DND-41 (cell line): Measurements from ENCODE around the gene MORN5.

Source experiments
- ATAC-seq: fragments of 200-7000 bp; cut with Tn5 transposase; 3 replicates; pipeline ENCODE4 v1.9.1; 2021; ENCODE audit warnings: low read depth; ENCODE audit not compliant: insufficient read depth
- DNase-seq: peaks from one replicate; pipeline ENCODE4 v3.0.0-alpha.2; 2020
- H2AFZ ChIP-seq: 2 replicates; pipeline ENCODE4 v1.6.0; 2012; ENCODE audit warnings: low read depth, low read length
- H3K27ac ChIP-seq: 2 replicates; pipeline ENCODE4 v1.5.1; 2012; ENCODE audit warnings: low read length, inconsistent platforms
- H3K27me3 ChIP-seq: fragments of 200-600 bp; sonication (generic); 2 replicates; pipeline ENCODE4 v1.6.0; 2012; ENCODE audit warnings: low read length, mild to moderate bottlenecking, inconsistent platforms; ENCODE audit not compliant: insufficient read depth, poor library complexity
- H3K36me3 ChIP-seq: 2 replicates; pipeline ENCODE4 v1.5.1; 2012; ENCODE audit warnings: low read length, inconsistent platforms; ENCODE audit not compliant: insufficient read depth
- H3K4me1 ChIP-seq: 2 replicates; pipeline ENCODE4 v1.5.1; 2012; ENCODE audit warnings: mild to moderate bottlenecking, low read length; ENCODE audit not compliant: insufficient read depth
- H3K4me2 ChIP-seq: 2 replicates; pipeline ENCODE4 v1.6.0; 2012; ENCODE audit warnings: mild to moderate bottlenecking, moderate library complexity, low read length, inconsistent platforms; ENCODE audit not compliant: insufficient read depth
- H3K4me3 ChIP-seq, 2 experiments: fragments of 200-600 bp in 1 of 2; shearing (Covaris generic) in 1 of 2; 2 replicates each; pipeline ENCODE4 v1.5.1; 2012 to 2016; ENCODE audit warnings: inconsistent platforms in 2 of 2, low read length in 2 of 2, mild to moderate bottlenecking in 2 of 2, low read depth in 1 of 2, moderate library complexity in 1 of 2
- H3K79me2 ChIP-seq: 2 replicates; pipeline ENCODE4 v1.6.0; 2012; ENCODE audit warnings: low read length, inconsistent platforms; ENCODE audit not compliant: insufficient read depth
- H3K9ac ChIP-seq: 2 replicates; pipeline ENCODE4 v1.6.0; 2012; ENCODE audit warnings: low read depth, mild to moderate bottlenecking, inconsistent platforms, low read length, moderate library complexity
- H3K9me3 ChIP-seq: 2 replicates; pipeline ENCODE4 v1.5.1; 2012; ENCODE audit warnings: low read length, moderate library complexity, mild to moderate bottlenecking, inconsistent platforms; ENCODE audit not compliant: insufficient read depth, severe bottlenecking
- H4K20me1 ChIP-seq: 2 replicates; pipeline ENCODE4 v1.6.0; 2012; ENCODE audit warnings: low read length; ENCODE audit not compliant: insufficient read depth
- CTCF ChIP-seq: IDR thresholded peaks from 2 replicates; pipeline ENCODE4 v1.5.1; 2012; ENCODE audit warnings: borderline replicate concordance, low read length, moderate library complexity, mild to moderate bottlenecking; ENCODE audit not compliant: poor library complexity, severe bottlenecking; ENCODE audit errors: extremely low read depth
- EZH2 ChIP-seq: IDR thresholded peaks from 3 replicates; pipeline ENCODE4 v1.6.1; 2012; ENCODE audit warnings: borderline replicate concordance, low read depth, mild to moderate bottlenecking, moderate library complexity, low read length, inconsistent platforms; ENCODE audit not compliant: severe bottlenecking

The MORN5 gene

GRCh38 chr9:122121391-122121790 is 38.3 kb upstream of the MORN5 start:
- H3K4me1 ChIP-seq, result no peaks in the 10 kb centered on the region
- no peak overlapping the region for H3K9ac ChIP-seq
- H2AFZ ChIP-seq, result no peak overlapping the region
- no peaks in the 10 kb centered on the region for H3K27me3 ChIP-seq
- H3K4me2 ChIP-seq, result no peak overlapping the region
- no peaks in the 10 kb centered on the region for H3K9me3 ChIP-seq
- no peak overlapping the region for H3K4me3 ChIP-seq
- H3K79me2 ChIP-seq, result no peaks in the 10 kb centered on the region
- no peak overlapping the region for H3K27ac ChIP-seq
- no peaks in the 10 kb centered on the region; the same call in none of the 2 replicates for H4K20me1 ChIP-seq
- no peaks in the 10 kb centered on the region for H3K36me3 ChIP-seq
- TF ChIP-seq EZH2 (no peak), CTCF (no peak)
- DNase-seq (no peak), ATAC-seq (no peak)

- no peak for ATAC-seq
These were observed 37.8 kb upstream of the MORN5 start for GRCh38 chr9:122121931-122122330.

GRCh38 chr9:122122468-122122867 is 37.2 kb upstream of the MORN5 start:
- Histone ChIP-seq H3K4me3 (no peak overlapping the region), H3K4me1 (no peaks in the 10 kb centered on the region), H3K9me3 (no peaks in the 10 kb centered on the region), H3K27ac (no peak overlapping the region), H3K9ac (no peak overlapping the region), H3K4me2 (no peak overlapping the region), H4K20me1 (no peaks in the 10 kb centered on the region; the same call in none of the 2 replicates), H3K36me3 (no peaks in the 10 kb centered on the region), H3K27me3 (no peaks in the 10 kb centered on the region), H2AFZ (no peak overlapping the region), H3K79me2 (no peaks in the 10 kb centered on the region)
- DNase-seq (no peak), ATAC-seq (no peak)
- no peak for TF ChIP-seq CTCF
- TF ChIP-seq EZH2, result no peak

More at GRCh38 chr9:122121931-122122330, 37.8 kb upstream of the MORN5 start:
- no peak overlapping the region for H2AFZ ChIP-seq
- no peak overlapping the region for H3K4me3 ChIP-seq
- no peaks in the 10 kb centered on the region; the same call in none of the 2 replicates for H4K20me1 ChIP-seq
- H3K9ac ChIP-seq, result no peak overlapping the region
- H3K36me3 ChIP-seq, result no peaks in the 10 kb centered on the region
- H3K9me3 ChIP-seq, result no peaks in the 10 kb centered on the region
- H3K27ac ChIP-seq, result no peak overlapping the region
- no peaks in the 10 kb centered on the region for H3K4me1 ChIP-seq
- no peak overlapping the region for H3K4me2 ChIP-seq
- no peak for DNase-seq
- no peaks in the 10 kb centered on the region for H3K79me2 ChIP-seq
- H3K27me3 ChIP-seq, result no peaks in the 10 kb centered on the region
- no peak for TF ChIP-seq EZH2
- no peak for TF ChIP-seq CTCF
